Sigmoid colon (tissue), 7 donors: ENCODE measurements around the gene ALG9. TPM values are rescaled to one million over a fixed set of nuclear protein-coding genes. Genes with fewer than 3 reads are reported as not detected.

ENCODE experiments used
- DNase-seq: peaks from one replicate; pipeline ENCODE4 v3.0.0-alpha.2; 2019
- H3K27ac ChIP-seq, 4 donors: fragments of 200-600 bp; sonication (generic); one replicate each; pipeline ENCODE4 v1.5.1; 2016 to 2019; ENCODE audit warnings: mild to moderate bottlenecking in 1 of 4
- H3K27me3 ChIP-seq, 3 donors: fragments of 200-600 bp; sonication (generic); one replicate each; pipeline ENCODE4 v1.5.1; 2019; ENCODE audit warnings: mild to moderate bottlenecking in 1 of 3
- H3K36me3 ChIP-seq, 4 donors: fragments of 200-600 bp; sonication (generic); one replicate each; pipeline ENCODE4 v1.5.1; 2016 to 2019
- H3K4me1 ChIP-seq, 4 donors: fragments of 200-600 bp; sonication (generic); one replicate each; pipeline ENCODE4 v1.5.1; 2017 to 2019
- H3K4me3 ChIP-seq, 4 donors: fragments of 200-600 bp; sonication (generic); one replicate each; pipeline ENCODE4 v1.5.1; 2017 to 2019; ENCODE audit warnings: mild to moderate bottlenecking in 2 of 4, moderate library complexity in 1 of 4
- H3K9me3 ChIP-seq, 4 donors: fragments of 200-600 bp in 3 of 4; sonication (generic) in 3 of 4; one replicate each; pipeline versions ENCODE4 v1.5.1 to v1.6.1; 2013 to 2019
- EP300 ChIP-seq, 4 donors: sonication (generic); formaldehyde crosslinking; IDR thresholded peaks; one replicate each; pipeline ENCODE4 v1.6.1; 2017; ENCODE audit warnings: antibody characterized with exemption in 4 of 4
- POLR2A ChIP-seq, 2 donors: fragments of 450-650 bp; IDR thresholded peaks; one replicate each; pipeline ENCODE4 v1.6.1; 2016; ENCODE audit warnings: antibody characterized with exemption in 2 of 2, mild to moderate bottlenecking in 2 of 2, moderate library complexity in 2 of 2
- POLR2AphosphoS5 ChIP-seq, 4 donors: sonication (generic); formaldehyde crosslinking; IDR thresholded peaks; one replicate each; pipeline ENCODE4 v1.6.1; 2017; ENCODE audit warnings: antibody characterized with exemption in 4 of 4
- WGBS, 2 donors: extraction: QIAGEN DNeasy Blood & Tissue Kit; methylation state at CpG; one replicate each; pipeline ENCODE4 v1.1.7; 2013; 5-methylcytosine and 5-hydroxymethylcytosine counted together
- intact Hi-C: fragments of 100-400 bp; cut with DNase I; formaldehyde crosslinking; loops from one replicate; pipeline ENCODE4 v1.15.1; 2023
- polyA plus RNA-seq, 3 donors: library from polyadenylated mRNA; stranded (reverse); fragments of 200-250 nt; gene quantifications; one replicate each; pipeline ENCODE4 v1.2.3, GENCODE V29; 2013
- total RNA-seq, 4 donors: library from RNA; depleted of rRNA; stranded (reverse); fragments of >200 nt; gene quantifications; one replicate each; pipeline ENCODE4 v1.1.0, GENCODE V29; 2016
- TF ChIP-seq, protein P1 (sequence below), 4 experiments: fragments of 450-650 bp in 3 of 4; fragments of 200-600 bp in 1 of 4; IDR thresholded peaks; one replicate each; pipeline ENCODE4 v1.5.1; 2016 to 2019; ENCODE audit warnings: antibody characterized with exemption in 4 of 4, mild to moderate bottlenecking in 3 of 4, moderate library complexity in 2 of 4
- donor health status: healthy with polysubstance abuse.
- donor health status: Bipolar disorder and iron deficiency.
- donor health status: healthy.

ALG9 gene
- total and polyA plus RNA-seq, 7 donors, result 6.0 to 40.4 (median 25.5) TPM

DNA sequence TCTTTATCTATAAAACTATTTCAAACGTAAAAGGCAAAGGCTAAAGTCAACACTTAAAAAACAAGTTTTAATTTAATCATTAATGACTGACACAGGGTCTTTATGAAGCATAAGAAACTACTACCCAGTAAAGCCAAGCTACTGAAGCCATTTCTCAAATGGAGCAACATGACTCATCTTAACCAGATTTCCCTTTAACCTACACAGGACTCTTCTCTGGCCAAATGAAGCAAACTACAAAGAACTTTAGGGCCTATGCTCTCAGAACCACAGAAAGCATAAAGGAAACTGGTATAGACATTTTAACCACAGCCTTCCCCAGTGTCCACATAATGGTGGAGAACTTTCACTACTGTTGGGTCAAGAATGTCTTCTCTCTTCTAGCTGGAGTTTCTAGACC, 34.7 kb downstream of the ALG9 start:
- Histone ChIP-seq H3K36me3 (peaks cover 9 to 80% (median 16%) of the 10 kb centered on the region in 4 donors), H3K9me3 (no peaks in the 10 kb centered on the region), H3K4me1 (peaks cover 0 to 8% (median 3%) of the 10 kb centered on the region in 4 donors), H3K27ac (no peak overlapping the region), H3K27me3 (no peaks in the 10 kb centered on the region), H3K4me3 (no peak overlapping the region)
- WGBS, 2 donors, result 65 to 84% methylated on average over 1 of the region's 1 CpG
- TF ChIP-seq EP300 (IDR thresholded peaks at IDR 0.05), result no peak
- DNase-seq, result no peak
- intact Hi-C loops, result no loop called here

DNA sequence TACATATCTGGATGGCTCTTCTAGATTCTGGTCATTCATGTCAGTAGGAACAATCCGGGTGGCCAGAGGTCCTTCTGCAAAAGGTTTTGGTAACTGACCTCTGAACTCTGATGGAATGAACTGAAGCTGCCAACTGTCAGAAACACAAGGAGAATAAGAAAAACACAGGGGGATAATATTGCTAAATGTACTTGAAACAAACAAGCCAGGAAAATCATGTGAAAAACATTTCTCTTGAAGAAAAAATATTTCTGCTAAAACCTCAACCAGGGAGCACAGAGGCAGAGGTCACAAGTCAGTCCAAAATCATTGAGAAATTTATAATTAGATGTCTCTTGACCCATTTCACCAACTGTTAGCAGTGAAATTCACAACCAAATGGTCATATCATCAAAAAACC, 35.2 kb downstream of the ALG9 start:
- H3K27ac ChIP-seq, result no peak overlapping the region
- no peak for DNase-seq
- peaks cover 0 to 2% (median under 1%) of the 10 kb centered on the region in 4 donors for H3K4me1 ChIP-seq
- intact Hi-C loops, result no loop called here
- WGBS, 2 donors, result 94 to 97% methylated on average over 1 of the region's 1 CpG
- no peak overlapping the region for H3K4me3 ChIP-seq
- H3K36me3 ChIP-seq, result peaks cover 9 to 86% (median 16%) of the 10 kb centered on the region in 4 donors
- no peaks in the 10 kb centered on the region for H3K27me3 ChIP-seq
- TF ChIP-seq EP300 (IDR thresholded peaks at IDR 0.05), result no peak
- no peak for TF ChIP-seq POLR2AphosphoS5 (IDR thresholded peaks at IDR 0.05)
- TF ChIP-seq, protein P1, sequence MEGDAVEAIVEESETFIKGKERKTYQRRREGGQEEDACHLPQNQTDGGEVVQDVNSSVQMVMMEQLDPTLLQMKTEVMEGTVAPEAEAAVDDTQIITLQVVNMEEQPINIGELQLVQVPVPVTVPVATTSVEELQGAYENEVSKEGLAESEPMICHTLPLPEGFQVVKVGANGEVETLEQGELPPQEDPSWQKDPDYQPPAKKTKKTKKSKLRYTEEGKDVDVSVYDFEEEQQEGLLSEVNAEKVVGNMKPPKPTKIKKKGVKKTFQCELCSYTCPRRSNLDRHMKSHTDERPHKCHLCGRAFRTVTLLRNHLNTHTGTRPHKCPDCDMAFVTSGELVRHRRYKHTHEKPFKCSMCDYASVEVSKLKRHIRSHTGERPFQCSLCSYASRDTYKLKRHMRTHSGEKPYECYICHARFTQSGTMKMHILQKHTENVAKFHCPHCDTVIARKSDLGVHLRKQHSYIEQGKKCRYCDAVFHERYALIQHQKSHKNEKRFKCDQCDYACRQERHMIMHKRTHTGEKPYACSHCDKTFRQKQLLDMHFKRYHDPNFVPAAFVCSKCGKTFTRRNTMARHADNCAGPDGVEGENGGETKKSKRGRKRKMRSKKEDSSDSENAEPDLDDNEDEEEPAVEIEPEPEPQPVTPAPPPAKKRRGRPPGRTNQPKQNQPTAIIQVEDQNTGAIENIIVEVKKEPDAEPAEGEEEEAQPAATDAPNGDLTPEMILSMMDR (IDR thresholded peaks at IDR 0.05), result no peak
- no peak for TF ChIP-seq POLR2A (IDR thresholded peaks at IDR 0.05)
- H3K9me3 ChIP-seq, result no peaks in the 10 kb centered on the region

DNA sequence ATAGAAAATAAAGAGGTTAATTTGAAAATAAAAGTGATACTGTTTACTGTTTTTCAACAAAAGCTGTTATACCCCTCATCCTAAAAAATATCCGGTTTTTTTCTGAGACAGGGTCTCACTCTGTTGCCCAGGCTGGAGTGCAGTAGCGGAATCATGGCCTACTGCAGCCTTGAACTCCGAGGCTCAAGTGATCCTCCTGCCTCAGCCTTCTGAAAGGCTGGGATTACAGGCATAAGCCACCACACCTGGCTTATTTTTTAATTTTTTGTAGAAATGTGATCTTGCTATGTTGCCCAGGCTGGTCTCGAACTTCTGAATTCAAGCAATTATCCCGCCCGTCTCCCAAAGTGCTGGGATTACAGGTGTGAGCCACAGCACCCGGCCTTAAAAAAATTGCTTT, 35.7 kb downstream of the ALG9 start:
- WGBS, 2 donors, result 97% methylated on average over 7 of the region's 7 CpGs
- Histone ChIP-seq H3K4me3 (no peak overlapping the region), H3K36me3 (peaks cover 9 to 89% (median 16%) of the 10 kb centered on the region in 4 donors), H3K27me3 (no peaks in the 10 kb centered on the region), H3K9me3 (no peaks in the 10 kb centered on the region), H3K4me1 (no peaks in the 10 kb centered on the region), H3K27ac (no peak overlapping the region)
- no peak for DNase-seq
- TF ChIP-seq POLR2AphosphoS5 (IDR thresholded peaks at IDR 0.05) (no peak), EP300 (IDR thresholded peaks at IDR 0.05) (no peak), POLR2A (IDR thresholded peaks at IDR 0.05) (no peak)
- TF ChIP-seq, protein P1 (IDR thresholded peaks at IDR 0.05), result no peak
- intact Hi-C loops, result no loop called here

DNA sequence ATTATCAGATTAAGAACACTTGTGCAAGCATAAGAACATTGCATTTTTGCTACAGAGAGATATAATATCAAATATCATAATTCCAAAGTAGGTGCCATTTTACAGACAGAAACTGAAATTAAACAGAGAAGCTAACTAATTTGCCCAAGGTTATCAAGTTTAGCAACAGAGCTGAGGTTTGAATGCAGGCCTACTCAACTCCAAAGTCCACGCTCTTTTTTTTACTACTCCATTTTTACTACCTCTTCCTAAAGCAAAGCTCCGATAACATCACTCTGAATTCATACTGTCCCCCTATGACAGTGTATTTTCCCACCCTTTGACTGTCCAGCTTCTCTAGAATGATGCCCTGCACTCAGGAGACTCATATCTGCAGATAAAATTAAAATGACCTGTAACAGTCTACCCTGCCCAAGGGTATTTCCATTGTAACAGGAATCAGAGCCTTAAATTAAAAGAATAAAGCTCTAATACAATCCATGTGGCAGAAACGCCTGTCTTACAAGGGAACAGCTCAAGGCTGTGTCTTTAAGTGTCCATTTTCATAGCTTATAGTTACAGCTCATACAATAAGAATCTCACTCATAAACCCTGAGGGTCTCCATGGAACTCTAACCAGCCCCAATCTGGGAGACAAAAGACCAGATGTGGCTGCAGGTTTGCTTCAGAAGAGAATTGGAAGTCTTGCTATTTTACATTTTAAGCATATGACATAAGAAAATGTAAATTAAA, 36.8 kb downstream of the ALG9 start:
- no peaks in the 10 kb centered on the region for H3K9me3 ChIP-seq
- 30 to 73% methylated on average over 3 of the region's 3 CpGs for WGBS, 2 donors
- no peak for DNase-seq
- peaks cover 9 to 85% (median 12%) of the 10 kb centered on the region in 4 donors for H3K36me3 ChIP-seq
- no peaks in the 10 kb centered on the region for H3K27me3 ChIP-seq
- H3K27ac ChIP-seq, result no peak overlapping the region
- TF ChIP-seq, protein P1 (IDR thresholded peaks at IDR 0.05), result no peak
- no peak for TF ChIP-seq POLR2A (IDR thresholded peaks at IDR 0.05)
- no peak for TF ChIP-seq EP300 (IDR thresholded peaks at IDR 0.05)
- no peak overlapping the region for H3K4me3 ChIP-seq
- intact Hi-C loops, result no loop called here
- no peaks in the 10 kb centered on the region for H3K4me1 ChIP-seq

DNA sequence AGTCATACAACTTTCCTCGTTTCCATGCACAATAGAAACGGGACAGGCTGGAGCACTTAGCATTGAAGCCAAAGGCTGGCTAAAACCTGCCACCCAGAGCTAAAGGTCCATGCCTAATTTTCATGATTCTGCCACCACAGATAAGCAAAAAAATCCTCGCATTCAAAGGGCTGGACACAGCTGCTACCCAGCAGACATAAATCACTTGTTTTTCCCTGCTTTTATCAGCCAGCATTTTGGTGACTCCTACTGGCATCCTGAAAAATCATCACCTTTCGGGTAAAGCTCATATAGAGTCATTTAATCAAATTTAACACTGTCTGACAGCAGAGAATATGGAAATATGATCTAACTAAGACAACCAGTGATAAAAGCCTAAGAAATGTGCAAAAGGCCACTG, 37.9 kb downstream of the ALG9 start:
- no peak overlapping the region for H3K27ac ChIP-seq
- TF ChIP-seq POLR2A (IDR thresholded peaks at IDR 0.05) (no peak), EP300 (IDR thresholded peaks at IDR 0.05) (no peak)
- TF ChIP-seq, protein P1 (IDR thresholded peaks at IDR 0.05), result no peak
- peaks cover 10 to 80% (median 14%) of the 10 kb centered on the region in 4 donors for H3K36me3 ChIP-seq
- H3K9me3 ChIP-seq, result no peaks in the 10 kb centered on the region
- 87 to 88% methylated on average over 4 of the region's 4 CpGs for WGBS, 2 donors
- no peaks in the 10 kb centered on the region for H3K4me1 ChIP-seq
- no peak overlapping the region for H3K4me3 ChIP-seq
- no peaks in the 10 kb centered on the region for H3K27me3 ChIP-seq
- no peak for DNase-seq
- intact Hi-C loops, result no loop called here
